ENCODE data around the gene RASA2. TPM values are rescaled to one million over a fixed set of nuclear protein-coding genes. Genes with fewer than 3 reads are reported as not detected.

The RASA2 gene
- total and polyA plus RNA-seq, 2 of the 8 experiments (the other 6 are each of a cell fraction or from before 2014, with no cell fraction given): 3.5 to 15.9 TPM

DNA sequence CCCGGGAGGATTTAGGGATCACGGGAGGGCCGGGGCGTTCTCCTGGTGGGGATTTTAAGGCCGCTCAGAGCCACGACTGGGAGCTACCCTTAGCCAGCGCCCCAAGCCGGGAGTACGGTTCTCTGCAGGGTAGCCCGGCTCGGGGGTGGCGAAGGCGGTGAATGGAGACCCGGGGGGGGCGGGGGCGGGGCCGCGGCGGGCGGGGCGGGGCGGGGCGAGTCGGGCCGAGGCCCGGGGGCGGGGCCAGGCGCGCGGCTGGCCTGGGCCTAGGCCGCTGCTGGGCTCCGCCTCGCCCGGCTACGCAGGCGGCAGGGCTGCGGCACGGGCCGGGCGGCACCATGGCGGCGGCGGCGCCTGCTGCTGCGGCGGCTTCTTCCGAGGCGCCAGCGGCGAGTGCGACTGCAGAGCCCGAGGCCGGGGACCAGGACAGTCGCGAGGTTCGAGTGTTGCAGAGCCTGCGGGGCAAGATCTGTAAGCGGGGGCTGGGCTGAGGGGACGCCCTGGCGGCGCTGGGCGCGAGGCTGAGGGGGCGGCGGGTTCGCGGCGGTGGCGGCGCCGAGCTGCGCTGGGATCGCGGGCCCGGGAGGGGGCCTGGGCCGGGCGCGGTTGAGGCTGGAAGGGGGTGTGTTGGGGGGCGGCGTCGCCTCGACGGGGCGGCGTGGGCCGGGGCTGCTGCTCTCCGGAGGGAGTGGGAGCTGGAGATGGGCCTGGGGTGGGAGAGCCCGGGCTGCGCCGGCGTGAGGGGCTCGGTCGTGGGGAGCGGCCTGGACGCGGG, at the start of gene RASA2 (continued):
- no peak for TF ChIP-seq BRCA1 (IDR thresholded peaks at IDR 0.05; ENCODE audit: low read depth, low read length)
- peak; percentile 34; the same call in 1 of the 2 replicates for TF ChIP-seq RBBP5 (IDR thresholded peaks at IDR 0.05; ENCODE audit: borderline replicate concordance, low read depth, low read length)
- TF ChIP-seq CBX5 (IDR thresholded peaks at IDR 0.05; ENCODE audit: low read depth, low read length): no peak
- TF ChIP-seq MAFK (IDR thresholded peaks at IDR 0.05; ENCODE audit: low read depth, low read length): no peak
- no peak for TF ChIP-seq GTF2F1 (IDR thresholded peaks at IDR 0.05; ENCODE audit: borderline replicate concordance, low read depth, low read length)
- peak; percentile 76 for TF ChIP-seq TAF1 (IDR thresholded peaks at IDR 0.05; ENCODE audit: low read depth, low read length)
- peak; percentile 69 for TF ChIP-seq KDM4A (IDR thresholded peaks at IDR 0.05; ENCODE audit: low read depth, low read length, severe bottlenecking)
- TF ChIP-seq, protein P1, sequence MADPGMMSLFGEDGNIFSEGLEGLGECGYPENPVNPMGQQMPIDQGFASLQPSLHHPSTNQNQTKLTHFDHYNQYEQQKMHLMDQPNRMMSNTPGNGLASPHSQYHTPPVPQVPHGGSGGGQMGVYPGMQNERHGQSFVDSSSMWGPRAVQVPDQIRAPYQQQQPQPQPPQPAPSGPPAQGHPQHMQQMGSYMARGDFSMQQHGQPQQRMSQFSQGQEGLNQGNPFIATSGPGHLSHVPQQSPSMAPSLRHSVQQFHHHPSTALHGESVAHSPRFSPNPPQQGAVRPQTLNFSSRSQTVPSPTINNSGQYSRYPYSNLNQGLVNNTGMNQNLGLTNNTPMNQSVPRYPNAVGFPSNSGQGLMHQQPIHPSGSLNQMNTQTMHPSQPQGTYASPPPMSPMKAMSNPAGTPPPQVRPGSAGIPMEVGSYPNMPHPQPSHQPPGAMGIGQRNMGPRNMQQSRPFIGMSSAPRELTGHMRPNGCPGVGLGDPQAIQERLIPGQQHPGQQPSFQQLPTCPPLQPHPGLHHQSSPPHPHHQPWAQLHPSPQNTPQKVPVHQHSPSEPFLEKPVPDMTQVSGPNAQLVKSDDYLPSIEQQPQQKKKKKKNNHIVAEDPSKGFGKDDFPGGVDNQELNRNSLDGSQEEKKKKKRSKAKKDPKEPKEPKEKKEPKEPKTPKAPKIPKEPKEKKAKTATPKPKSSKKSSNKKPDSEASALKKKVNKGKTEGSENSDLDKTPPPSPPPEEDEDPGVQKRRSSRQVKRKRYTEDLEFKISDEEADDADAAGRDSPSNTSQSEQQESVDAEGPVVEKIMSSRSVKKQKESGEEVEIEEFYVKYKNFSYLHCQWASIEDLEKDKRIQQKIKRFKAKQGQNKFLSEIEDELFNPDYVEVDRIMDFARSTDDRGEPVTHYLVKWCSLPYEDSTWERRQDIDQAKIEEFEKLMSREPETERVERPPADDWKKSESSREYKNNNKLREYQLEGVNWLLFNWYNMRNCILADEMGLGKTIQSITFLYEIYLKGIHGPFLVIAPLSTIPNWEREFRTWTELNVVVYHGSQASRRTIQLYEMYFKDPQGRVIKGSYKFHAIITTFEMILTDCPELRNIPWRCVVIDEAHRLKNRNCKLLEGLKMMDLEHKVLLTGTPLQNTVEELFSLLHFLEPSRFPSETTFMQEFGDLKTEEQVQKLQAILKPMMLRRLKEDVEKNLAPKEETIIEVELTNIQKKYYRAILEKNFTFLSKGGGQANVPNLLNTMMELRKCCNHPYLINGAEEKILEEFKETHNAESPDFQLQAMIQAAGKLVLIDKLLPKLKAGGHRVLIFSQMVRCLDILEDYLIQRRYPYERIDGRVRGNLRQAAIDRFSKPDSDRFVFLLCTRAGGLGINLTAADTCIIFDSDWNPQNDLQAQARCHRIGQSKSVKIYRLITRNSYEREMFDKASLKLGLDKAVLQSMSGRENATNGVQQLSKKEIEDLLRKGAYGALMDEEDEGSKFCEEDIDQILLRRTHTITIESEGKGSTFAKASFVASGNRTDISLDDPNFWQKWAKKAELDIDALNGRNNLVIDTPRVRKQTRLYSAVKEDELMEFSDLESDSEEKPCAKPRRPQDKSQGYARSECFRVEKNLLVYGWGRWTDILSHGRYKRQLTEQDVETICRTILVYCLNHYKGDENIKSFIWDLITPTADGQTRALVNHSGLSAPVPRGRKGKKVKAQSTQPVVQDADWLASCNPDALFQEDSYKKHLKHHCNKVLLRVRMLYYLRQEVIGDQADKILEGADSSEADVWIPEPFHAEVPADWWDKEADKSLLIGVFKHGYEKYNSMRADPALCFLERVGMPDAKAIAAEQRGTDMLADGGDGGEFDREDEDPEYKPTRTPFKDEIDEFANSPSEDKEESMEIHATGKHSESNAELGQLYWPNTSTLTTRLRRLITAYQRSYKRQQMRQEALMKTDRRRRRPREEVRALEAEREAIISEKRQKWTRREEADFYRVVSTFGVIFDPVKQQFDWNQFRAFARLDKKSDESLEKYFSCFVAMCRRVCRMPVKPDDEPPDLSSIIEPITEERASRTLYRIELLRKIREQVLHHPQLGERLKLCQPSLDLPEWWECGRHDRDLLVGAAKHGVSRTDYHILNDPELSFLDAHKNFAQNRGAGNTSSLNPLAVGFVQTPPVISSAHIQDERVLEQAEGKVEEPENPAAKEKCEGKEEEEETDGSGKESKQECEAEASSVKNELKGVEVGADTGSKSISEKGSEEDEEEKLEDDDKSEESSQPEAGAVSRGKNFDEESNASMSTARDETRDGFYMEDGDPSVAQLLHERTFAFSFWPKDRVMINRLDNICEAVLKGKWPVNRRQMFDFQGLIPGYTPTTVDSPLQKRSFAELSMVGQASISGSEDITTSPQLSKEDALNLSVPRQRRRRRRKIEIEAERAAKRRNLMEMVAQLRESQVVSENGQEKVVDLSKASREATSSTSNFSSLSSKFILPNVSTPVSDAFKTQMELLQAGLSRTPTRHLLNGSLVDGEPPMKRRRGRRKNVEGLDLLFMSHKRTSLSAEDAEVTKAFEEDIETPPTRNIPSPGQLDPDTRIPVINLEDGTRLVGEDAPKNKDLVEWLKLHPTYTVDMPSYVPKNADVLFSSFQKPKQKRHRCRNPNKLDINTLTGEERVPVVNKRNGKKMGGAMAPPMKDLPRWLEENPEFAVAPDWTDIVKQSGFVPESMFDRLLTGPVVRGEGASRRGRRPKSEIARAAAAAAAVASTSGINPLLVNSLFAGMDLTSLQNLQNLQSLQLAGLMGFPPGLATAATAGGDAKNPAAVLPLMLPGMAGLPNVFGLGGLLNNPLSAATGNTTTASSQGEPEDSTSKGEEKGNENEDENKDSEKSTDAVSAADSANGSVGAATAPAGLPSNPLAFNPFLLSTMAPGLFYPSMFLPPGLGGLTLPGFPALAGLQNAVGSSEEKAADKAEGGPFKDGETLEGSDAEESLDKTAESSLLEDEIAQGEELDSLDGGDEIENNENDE (IDR thresholded peaks at IDR 0.05; ENCODE audit: insufficient replicate concordance, low read length): no peak
- no peak for TF ChIP-seq HDAC2 (IDR thresholded peaks at IDR 0.05; ENCODE audit: borderline replicate concordance in 1 of 2, low read depth in 2 of 2, low read length in 2 of 2)
- peak; percentile 98 for TF ChIP-seq PHF8 (conservative IDR thresholded peaks at IDR 0.05; ENCODE audit: low read depth, low read length)

Measured in H1 (cell line).